ENCODE results near the gene UCN2. TPM values are rescaled to one million over a fixed set of nuclear protein-coding genes. Genes with fewer than 3 reads are reported as not detected.

UCN2 gene
- total and polyA plus RNA-seq, 2 donors (not counting 3 experiments of a cell fraction or from before 2014, with no cell fraction given): 0.11 TPM; not detected in 1

DNA sequence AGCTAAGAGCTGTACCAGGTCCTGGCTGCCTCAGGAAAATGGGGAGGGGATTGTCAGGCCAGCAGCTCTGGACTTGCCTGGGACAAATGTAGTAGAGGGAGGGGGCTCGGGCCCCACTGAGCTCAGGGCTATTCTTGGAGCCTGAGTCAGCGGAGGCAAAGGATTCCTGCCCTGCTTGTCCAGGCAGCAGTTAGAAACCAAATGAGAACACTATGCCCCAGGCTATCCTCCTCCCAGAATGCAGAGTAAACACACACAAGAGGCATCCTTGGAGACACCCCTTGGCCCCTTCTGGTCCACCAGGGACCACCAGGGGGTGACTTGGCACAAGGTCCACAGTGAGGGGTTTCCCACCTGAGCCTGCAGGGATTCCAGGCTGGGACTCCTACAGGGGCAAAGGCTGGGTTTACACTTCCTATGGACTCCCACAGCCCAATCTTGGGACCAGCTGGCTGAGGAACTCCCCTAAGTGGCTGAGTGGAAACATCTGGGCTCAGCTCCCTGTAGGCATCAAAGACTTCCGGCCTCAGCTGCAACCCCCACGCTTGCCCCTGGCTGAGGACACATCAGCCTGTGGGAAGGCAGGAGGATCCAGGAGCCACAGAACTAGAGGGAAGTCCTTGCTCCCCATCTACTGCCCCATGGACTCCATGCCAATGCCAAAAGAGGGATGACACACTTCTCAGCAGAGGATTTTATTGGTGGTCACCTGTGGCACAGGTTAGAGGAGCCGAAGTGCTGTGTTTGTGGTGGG, 34.9 kb upstream of the UCN2 start:
- Histone ChIP-seq H3K9ac (replicated peaks; ENCODE audit: extremely low read depth, insufficient read depth, low read length) (no peak overlapping the region), H3K27ac (ENCODE audit: insufficient read depth, low read depth, low read length) (no peak overlapping the region), H3K4me2 (ENCODE audit: insufficient read depth, low read length) (no peak overlapping the region), H3K4me1 (ENCODE audit: control insufficient read depth, extremely low read depth, insufficient read depth, low read length) (peaks cover 6% of the 10 kb centered on the region), H3K36me3 (ENCODE audit: control insufficient read depth in 2 of 2, extremely low read depth in 1 of 2, insufficient read depth in 2 of 2, low read length in 2 of 2) (peaks cover 11 to 40% of the 10 kb centered on the region in 2 experiments), H3K9me1 (replicated peaks; ENCODE audit: control insufficient read depth, extremely low read depth, insufficient read depth, low read length) (no peaks in the 10 kb centered on the region), H2AFZ (ENCODE audit: low read depth, low read length) (no peak overlapping the region), H3K9me3 (replicated peaks; ENCODE audit: control insufficient read depth, insufficient read depth, low read length) (no peaks in the 10 kb centered on the region), H3K79me2 (ENCODE audit: control insufficient read depth, insufficient read depth, low read length) (no peaks in the 10 kb centered on the region), H3K4me3 (replicated peaks in 1 of 3; ENCODE audit: insufficient read depth in 1 of 3, low read depth in 1 of 3, low read length in 3 of 3) (no peak overlapping the region), H3K27me3 (ENCODE audit: control insufficient read depth in 2 of 2, insufficient read depth in 2 of 2, low read length in 2 of 2) (peaks cover 6 to 9% of the 10 kb centered on the region in 2 experiments), H4K20me1 (replicated peaks; ENCODE audit: control insufficient read depth, extremely low read depth, insufficient read depth, low read length) (no peaks in the 10 kb centered on the region)
- no peak for DNase-seq (ENCODE audit: low read depth, low spot score)
- CTCF ChIA-PET: interaction anchor here (1.0 kb wide), 1 partner anchor 10 kb away, joined by 3 read pairs; no protein-coding TSS in a partner anchor
- dilution Hi-C loops (cut with MboI; ENCODE audit: extremely low pct_ligation_motif_present, low sequenced_read_pairs): no loop called here
- TF ChIP-seq GATA2 (IDR thresholded peaks at IDR 0.05; ENCODE audit: insufficient read depth, insufficient read length, low read depth, low read length) (no peak), CTCF (IDR thresholded peaks at IDR 0.05; ENCODE audit: extremely low read depth in 1 of 2, insufficient read depth in 1 of 2, low read depth in 1 of 2, low read length in 2 of 2) (no peak), EZH2 (IDR thresholded peaks at IDR 0.05; ENCODE audit: borderline replicate concordance, low read depth, low read length, severe bottlenecking) (no peak), FOS (IDR thresholded peaks at IDR 0.05; ENCODE audit: borderline replicate concordance, insufficient read depth, low read length) (no peak), POLR2AphosphoS5 (IDR thresholded peaks at IDR 0.05; ENCODE audit: insufficient read depth, low read depth, low read length) (no peak), MYC (IDR thresholded peaks at IDR 0.05; ENCODE audit: low read depth, low read length) (no peak), POLR2A (IDR thresholded peaks at IDR 0.05; ENCODE audit: low read depth, low read length) (no peak), JUN (IDR thresholded peaks at IDR 0.05; ENCODE audit: borderline replicate concordance, insufficient read depth, insufficient read length, low read depth) (no peak)
- TF ChIP-seq, protein P1, sequence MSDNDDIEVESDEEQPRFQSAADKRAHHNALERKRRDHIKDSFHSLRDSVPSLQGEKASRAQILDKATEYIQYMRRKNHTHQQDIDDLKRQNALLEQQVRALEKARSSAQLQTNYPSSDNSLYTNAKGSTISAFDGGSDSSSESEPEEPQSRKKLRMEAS (IDR thresholded peaks at IDR 0.05; ENCODE audit: insufficient read depth, insufficient read length): no peak
- POLR2A ChIA-PET: no interaction called here
- intact Hi-C loops (cut with micrococcal nuclease): no loop called here
- no TSS peak for BruUV-seq (replicated peaks)
- FAIRE-seq: no peak
